Astrocyte of the cerebellum (primary cell): ENCODE data around the gene WDR75.
"Not testable (repeated sequence)": the region's sequence is repeated elsewhere in the genome, so short reads cannot be mapped to it uniquely, and the experiment has no call there.

Experiments used
- DNase-seq: peaks from one replicate; pipeline ENCODE4 v3.0.0-alpha.2; 2011; ENCODE audit warnings: low read depth
- H3K4me3 ChIP-seq: 2 replicates; pipeline ENCODE4 v1.5.1; 2011; ENCODE audit warnings: mild to moderate bottlenecking, low read depth, low read length, moderate library complexity
- CTCF ChIP-seq: IDR thresholded peaks from 2 replicates; pipeline ENCODE4 v1.5.1; 2012; ENCODE audit warnings: low read length, low read depth, moderate library complexity, mild to moderate bottlenecking; ENCODE audit errors: missing control alignments
- in situ Hi-C: cut with HindIII; loops from 2 replicates; pipeline ENCODE4 v1.10.0; 2017; ENCODE audit warnings: low sequenced_read_pairs

Gene WDR75

GRCh38 chr2:189413249-189413648 lies 28.0 kb upstream of the WDR75 start:
- no peak overlapping the region for H3K4me3 ChIP-seq
- in situ Hi-C loops = loop anchor here (25.0 kb wide), 1 partner anchor 301 kb away; no protein-coding TSS in a partner anchor
- DNase-seq = no peak
- TF ChIP-seq CTCF = no peak

DNA sequence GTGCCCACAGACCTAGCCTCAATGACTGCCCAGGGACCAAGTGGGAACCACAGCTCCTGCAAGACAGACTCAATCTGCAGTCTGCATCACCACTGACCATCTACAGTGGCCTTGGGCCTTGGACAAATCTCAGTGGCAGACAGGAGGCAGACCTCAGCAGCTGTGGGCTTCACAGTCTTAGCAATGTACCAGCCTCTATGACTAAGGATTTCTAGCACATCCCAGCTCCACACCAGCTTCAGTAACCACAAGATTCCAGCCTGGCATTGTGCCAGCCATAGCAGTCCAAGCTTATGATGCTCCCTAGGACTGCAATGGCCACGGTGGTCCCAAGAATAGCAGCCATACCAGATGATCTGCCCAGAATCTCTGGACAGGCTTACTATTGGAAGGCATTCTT lies 19.6 kb upstream of the WDR75 start:
- peak; percentile 8 for TF ChIP-seq CTCF
- no peak overlapping the region for H3K4me3 ChIP-seq
- in situ Hi-C loops = loop anchor here (25.0 kb wide), 1 partner anchor 309 kb away; no protein-coding TSS in a partner anchor
- peak; percentile 46 for DNase-seq

- DNase-seq = no peak
- no peak for TF ChIP-seq CTCF
- in situ Hi-C loops = loop anchor here (25.0 kb wide), 1 partner anchor 313 kb away; no protein-coding TSS in a partner anchor
- no peak overlapping the region for H3K4me3 ChIP-seq
Observed at GRCh38 chr2:189424961-189425360, 16.3 kb upstream of the WDR75 start.

- in situ Hi-C loops = no loop called here
- no peak overlapping the region for H3K4me3 ChIP-seq
- TF ChIP-seq CTCF = no peak
- DNase-seq = no peak
Observed at GRCh38 chr2:189425676-189426075, 15.6 kb upstream of the WDR75 start.

GRCh38 chr2:189426886-189427285 lies 14.4 kb upstream of the WDR75 start:
- no peak for DNase-seq
- TF ChIP-seq CTCF = no peak
- H3K4me3 ChIP-seq = no peak overlapping the region
- in situ Hi-C loops = no loop called here

GRCh38 chr2:189427872-189428271 lies 13.4 kb upstream of the WDR75 start:
- TF ChIP-seq CTCF = no peak
- no peak for DNase-seq
- in situ Hi-C loops = no loop called here
- no peak overlapping the region for H3K4me3 ChIP-seq

DNA sequence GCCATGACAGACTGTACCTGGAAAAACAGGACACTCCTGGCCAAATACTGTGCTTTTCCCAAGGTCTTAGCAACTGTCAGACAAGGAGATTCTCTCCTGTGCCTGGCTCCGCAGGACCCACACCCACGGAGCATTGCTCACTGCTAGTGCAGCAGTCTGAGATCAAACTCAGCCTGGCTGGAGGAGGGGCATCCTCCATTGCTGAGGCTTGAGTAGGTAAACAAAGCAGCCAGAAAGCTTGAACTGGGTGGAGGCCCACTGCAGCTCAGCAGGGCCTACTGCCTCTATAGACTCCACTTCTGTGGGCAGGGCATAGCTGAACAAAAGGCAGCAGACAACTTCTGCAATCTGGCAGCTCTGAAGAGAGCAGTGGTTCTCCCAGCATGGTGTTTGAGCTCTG lies 10.8 kb upstream of the WDR75 start:
- DNase-seq, H3K4me3 ChIP-seq, in situ Hi-C loops: not testable (repeated sequence)

GRCh38 chr2:189435803-189436202 lies 5.5 kb upstream of the WDR75 start:
- in situ Hi-C loops, H3K4me3 ChIP-seq, DNase-seq: not testable (repeated sequence)
